GM10847 (cell line): ENCODE measurements around the gene SLC39A9.

Experiments
- POLR2A ChIP-seq: IDR thresholded peaks from 2 replicates; pipeline ENCODE4 v1.6.1; 2011; ENCODE audit not compliant: insufficient read length; ENCODE audit errors: extremely low read depth

Gene SLC39A9

DNA sequence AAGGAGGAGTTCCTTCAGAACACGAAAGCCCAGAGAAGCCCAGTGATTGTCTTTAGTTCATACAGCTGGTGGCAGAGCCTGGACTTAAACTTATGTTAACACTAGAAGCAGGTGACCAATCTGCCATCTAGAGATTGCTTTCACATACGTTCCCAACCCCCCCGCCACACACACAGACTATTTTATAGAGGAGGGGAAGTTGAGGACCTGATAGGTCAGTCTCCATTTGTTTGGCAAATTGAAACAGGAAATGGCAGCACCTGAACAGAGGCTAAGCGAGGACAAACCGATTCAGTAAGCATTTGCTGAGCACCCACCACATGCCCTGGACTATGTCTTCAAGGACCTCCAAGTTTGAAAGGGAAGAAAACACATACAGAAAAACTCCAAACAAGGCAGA, 81.2 kb downstream of the SLC39A9 start:
- TF ChIP-seq POLR2A, result no peak

DNA sequence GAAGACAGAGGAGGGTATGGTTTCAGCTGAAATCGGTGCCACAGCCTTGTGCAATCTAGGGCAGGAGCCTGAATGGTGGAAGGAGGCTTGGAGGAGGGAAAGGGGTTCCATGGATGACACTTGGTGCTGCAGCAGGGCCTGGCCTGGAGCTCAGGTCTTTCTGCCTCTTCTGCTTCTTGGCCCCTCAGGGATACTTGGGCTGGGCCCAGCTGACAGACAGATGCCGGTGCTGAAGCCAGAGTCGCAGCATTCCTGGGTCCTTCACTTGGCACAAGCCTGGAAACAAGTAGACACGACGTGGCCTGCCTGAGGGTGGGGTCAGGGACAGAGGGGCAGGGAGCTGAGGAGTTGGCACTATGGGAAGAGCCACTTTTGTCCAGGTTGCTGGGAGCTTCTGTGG, 81.6 kb downstream of the SLC39A9 start:
- TF ChIP-seq POLR2A, result no peak

DNA sequence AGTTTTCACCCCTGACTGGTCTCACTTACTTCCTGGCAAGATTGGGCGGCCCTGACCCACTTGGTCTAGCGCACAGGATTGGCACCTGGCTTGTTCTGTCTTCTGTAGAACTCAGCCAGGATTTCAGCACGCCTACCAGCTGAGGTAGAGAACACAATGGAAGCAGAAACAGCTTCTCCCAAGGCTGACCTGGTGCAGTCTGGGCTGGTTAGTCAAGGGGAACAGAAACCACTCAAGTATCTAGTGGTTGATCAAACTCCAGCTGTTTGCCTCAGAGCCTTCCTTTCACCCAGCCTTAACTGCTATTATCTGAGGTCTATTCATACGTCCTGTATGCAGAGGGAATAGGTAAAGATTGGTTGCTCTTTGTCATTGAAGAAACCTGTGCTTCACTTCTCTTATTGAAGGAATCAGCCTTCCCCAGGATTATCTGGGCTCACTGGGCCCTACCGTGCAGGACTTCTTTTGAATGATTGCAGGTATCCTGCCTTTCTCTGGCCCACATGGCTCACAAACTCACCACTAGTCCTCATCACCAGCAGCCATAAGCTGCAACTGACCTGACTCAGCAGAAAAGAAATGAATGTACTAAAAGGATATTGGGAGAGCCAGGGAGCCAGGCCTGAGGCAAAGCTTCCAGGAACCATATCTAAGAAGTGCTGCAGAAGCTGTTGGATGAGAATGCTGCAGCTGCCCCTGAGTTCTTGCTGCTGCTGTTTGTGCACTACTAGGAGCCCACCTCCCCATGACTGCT, 83.5 kb downstream of the SLC39A9 start:
- TF ChIP-seq POLR2A, result no peak

DNA sequence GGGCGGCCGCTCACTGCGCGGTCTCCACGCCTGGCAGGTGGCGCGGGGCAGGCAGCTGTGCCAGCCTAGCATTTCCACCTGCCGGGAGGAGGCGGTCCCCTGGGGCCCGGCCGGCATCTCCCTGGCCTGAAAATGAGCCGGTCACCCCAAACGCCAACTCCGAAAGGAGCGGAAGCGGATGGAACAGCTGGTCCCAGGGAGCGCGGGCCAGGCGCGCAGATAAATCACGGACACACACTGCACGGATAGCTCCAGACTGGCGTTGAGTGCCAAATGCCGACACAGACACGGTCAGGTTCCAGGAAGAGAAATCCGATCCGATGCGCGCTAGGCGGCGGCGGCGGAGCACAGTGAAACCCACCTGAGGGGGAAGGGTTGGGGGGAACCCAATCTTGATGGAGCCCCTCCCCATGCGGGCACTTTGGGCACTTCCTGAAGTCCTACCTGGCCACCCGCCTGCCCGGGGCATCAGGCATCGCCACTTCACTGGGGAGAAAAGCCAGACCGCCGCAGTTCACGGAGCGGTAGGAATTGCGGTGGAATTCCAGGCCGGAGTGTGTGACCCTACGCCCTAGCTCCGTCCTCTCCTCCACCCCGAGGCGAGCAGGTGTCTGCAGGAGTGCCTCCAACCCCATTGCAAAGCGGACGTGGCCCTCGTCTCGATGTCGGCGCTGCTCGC, 85.4 kb downstream of the SLC39A9 start:
- no peak for TF ChIP-seq POLR2A

DNA sequence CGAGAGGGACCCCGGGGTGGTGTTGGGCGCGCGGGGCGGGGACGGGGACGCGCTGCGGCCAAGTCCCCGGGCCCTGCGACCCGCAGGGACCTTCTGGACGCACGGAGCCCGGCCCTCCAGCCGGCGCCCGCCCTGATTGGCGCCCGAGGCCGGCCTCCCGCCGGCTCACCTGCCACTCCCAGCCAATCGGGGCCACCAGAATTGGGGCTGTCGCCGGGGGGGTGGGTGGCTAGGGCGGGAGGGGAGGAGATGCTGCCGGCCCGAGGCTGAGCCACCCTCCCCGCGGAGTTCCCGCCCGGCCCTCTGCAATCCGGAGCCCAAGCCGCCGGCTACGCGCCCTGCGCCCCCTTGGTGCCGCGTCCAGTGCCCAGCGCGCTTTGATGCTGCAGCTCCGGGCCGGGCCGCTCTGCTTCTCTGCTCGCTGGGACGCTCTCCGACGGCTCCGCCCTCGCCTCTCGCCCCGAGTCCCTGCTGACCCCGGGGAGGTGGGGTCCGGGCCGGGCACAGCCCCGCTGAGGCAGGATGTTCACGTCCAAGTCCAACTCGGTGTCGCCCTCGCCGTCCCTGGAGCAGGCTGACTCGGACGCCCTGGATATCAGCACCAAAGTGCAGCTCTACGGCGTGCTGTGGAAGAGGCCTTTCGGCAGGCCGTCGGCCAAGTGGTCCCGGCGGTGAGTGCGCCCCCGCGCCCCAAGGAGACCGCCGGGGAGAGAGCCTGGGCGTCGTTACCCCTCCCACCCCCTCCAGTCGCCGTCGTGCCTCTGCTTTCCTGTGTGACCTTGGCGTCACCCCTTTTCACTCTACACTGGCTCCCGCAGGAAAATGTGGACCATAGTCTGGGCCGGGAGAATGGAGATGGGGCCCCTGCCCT, 86.2 kb downstream of the SLC39A9 start, which contains the start of gene PLEKHD1:
Gene PLEKHD1, plus strand, starts transcription at position 285 of the 871 bp plus-strand sequence. Its CDS starts 238 bp downstream, at position 523.
- TF ChIP-seq POLR2A, result no peak

DNA sequence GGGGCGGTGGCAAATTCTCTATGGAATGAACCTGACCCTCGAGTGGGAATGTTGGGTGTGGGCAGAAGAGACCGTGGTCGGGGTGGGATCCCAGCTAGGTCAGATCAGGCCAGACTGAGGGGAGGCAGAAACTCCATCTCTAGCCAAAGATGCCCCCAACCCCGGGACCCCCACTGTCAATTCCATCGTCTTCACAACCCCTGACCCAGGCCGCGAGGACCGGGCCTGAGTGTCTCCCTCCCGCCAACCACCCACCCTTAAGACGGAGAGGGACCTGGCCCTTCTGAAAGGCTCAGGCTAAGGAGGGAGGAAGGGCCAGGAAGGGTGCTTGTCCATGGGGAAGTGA, 86.8 kb downstream of the SLC39A9 start:
- no peak for TF ChIP-seq POLR2A

DNA sequence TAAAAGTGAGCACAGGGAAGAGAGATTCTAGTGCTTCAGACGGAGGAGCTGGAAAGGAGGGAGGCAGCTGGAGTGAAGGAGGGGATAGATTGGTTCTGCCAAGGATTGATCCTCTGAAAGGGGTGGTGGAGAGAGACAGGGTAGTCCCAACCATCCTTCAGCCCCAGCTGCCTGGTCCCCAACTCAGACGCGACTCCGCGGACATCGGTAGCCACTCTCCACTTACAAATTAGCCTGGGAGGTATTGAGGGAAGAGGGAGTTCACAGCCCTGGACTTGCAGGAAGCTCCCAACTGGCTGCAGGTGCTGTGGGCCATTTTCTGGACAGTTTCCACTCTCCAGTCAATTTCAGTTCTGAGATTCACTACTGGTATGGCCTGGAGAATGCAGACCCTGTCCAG, 87.2 kb downstream of the SLC39A9 start:
- no peak for TF ChIP-seq POLR2A

DNA sequence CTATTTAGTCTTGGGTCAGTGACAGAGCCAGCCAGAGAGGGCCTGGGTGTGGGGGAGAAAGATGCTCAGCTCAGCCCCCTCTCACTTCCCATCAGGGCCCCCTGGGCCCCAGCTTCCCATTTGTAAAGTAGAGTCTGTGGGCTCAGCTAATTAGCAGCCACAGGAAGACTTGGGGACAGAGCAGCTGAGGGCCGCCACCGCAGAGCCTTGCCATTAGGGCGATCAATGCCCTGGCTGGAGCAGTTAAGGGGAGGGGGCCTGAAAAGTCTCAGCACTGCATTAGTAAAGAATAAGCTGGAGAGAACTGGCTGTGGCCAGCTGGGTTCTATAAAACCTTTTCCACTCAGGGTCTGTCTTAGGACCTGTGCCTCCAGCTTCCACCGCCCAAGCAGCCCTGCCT, 88.7 kb downstream of the SLC39A9 start:
- TF ChIP-seq POLR2A, result no peak

DNA sequence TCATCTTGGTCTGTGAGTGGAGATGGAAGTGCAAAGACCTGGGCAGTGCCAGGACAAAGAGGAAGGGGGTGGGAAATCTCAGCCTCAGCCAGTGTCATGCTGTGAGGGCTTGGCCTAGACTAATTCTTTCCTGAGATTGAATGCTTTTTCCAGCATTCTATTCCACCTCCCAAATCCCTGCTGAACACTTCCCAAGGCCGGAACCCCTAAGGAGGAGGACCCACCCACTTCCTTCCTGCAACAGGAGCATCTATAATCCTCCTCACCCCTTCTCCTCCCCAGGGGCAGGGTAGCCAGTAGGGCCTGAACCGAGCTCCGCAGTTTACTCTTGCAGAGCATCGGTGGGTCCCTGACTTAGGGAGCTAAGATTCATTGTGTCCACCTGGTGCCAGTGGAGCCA, 89.3 kb downstream of the SLC39A9 start:
- TF ChIP-seq POLR2A, result no peak

DNA sequence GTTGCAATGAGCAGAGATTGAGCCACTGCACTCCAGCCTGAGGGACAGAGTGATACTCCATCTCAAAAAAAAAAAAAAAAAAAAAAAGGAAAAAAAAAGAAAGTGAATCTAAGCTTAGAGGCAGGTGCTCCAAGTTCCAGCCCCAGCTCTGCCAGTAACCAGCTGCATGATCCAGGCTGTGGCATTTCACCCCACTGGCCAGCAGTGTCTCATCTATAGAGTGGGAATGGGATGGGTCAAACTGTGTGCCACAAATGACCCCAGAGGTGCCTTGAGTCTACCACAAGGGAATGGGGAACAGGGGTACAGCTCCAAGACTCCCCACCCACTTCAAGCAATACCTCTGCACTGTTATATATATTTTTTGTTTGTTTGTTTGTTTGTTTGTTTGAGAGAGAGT, 91.0 kb downstream of the SLC39A9 start:
- TF ChIP-seq POLR2A, result no peak

DNA sequence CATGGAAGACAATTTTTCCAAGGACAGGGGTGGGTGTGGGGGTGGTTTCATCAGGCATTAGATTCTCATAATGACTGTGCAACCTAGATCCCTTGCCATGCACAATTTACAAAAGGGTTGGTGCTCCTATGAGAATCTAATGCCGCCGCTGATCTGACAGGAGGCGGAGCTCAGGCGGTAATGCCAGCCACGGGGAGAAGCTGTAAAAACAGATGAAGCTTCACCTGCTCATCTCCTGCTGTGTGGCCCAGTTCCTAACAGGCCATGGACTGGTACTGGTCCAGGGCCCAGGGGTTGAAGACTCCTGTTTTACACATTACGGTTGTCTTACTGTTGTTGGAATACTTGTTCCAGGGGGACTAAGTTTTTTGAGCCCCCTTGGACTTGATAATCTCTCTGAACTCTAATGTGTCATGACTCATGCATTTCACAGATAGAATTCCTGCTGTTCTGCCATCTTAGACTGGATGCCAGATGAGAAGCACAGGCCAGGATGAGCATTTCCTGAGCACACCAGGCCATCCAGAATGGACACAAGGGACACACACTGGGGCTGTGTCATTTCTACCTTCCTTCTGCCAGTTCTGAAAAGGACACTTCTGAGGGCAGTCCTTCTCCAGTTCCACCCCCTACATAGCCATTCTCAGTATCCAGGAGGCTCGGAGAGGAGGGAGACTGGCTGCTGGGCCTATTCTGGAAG, 91.9 kb downstream of the SLC39A9 start:
- no peak for TF ChIP-seq POLR2A

DNA sequence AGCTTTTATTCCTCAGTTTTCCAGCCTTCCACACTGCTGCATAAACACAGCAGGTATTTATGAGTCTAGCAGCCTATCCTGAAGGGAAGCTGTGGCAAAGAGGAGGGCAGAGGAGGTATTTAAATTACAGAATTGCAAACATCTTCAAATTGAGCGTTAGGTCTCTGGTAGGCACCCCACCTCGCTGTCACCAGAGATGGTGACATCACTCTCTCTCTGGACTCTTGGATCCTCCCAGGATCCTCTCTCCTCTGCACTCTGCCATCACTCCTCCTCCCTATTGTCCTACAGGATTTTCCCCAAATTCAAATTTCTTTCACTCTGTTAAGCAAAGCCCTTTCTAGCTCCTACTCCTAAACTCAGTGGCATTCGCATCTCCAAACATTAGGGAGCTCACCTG, 92.7 kb downstream of the SLC39A9 start:
- TF ChIP-seq POLR2A, result no peak

DNA sequence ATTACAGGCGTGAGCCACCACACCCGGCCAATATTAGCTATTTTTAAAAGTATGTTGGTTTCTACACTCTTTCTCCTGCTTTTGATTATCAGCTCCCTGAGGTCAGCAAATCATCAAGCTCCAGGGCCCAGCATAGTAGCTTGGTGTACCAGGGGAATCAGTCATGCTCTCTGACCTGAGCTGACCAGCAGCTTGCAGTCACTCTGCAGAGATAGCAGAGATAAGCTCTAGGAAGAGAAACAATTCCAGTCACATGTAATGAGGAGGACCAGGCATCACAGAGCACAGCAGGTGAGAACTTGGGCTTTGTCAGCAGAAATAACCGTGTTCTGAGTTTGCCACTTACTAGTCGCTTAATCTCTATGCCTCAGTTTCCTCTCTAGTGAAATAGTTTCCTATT, 94.5 kb downstream of the SLC39A9 start:
- TF ChIP-seq POLR2A, result no peak

DNA sequence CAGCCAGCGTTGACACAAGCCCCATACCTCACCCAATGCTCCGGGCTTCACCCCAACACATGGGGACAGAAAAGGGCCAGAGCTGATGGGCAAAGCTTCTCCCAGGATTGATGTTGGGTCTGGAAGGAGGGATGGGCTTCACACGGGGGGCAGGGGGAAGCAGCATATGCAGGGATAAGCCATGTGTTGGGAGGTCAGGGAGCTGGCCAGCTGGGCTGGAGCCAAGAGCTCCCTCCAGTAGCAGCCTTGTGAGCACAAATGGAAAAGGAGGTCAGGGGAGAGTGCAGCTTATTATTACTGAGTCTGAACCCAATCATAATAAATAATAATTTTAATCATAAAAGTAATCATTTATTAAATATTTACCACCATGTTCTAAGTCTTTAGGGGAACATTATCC, 95.3 kb downstream of the SLC39A9 start:
- TF ChIP-seq POLR2A, result no peak

DNA sequence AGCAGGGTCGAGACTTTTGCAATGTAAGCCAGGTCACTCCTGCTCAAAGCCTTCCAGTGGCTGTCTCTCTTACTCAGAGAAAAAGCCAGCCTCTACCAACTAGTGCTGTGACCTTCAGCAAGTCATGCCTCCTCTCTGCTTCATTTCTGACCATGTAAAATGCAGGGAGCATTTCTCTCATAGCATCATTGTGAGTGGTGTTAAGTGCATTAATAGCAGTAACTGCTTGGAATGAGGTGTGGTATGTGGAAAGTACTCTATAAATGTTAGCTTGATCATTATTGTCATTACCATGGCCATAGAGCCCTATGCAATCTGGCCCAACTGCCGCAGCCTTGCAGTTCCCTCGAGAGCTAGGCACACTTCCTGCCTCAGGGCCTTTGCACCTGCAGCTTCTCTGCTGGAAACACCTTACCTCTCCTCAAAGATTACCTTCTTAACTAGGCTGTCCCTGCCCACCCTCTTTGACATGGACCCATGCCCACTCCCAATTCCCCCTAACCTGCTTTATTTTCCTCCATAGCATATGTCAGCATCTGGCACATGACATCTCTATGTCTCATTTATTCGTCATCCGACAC, 96.9 kb downstream of the SLC39A9 start:
- no peak for TF ChIP-seq POLR2A
